GM12891 (cell line): ENCODE data around the gene SERINC5.

Experiments used
- PAX5 ChIP-seq: IDR thresholded peaks from 2 replicates; pipeline ENCODE4 v1.6.1; 2011; ENCODE audit warnings: low read length, moderate library complexity, mild to moderate bottlenecking; ENCODE audit not compliant: insufficient read depth, severe bottlenecking
- POLR2A ChIP-seq: IDR thresholded peaks from 2 replicates; pipeline ENCODE4 v1.6.1; 2011; ENCODE audit warnings: low read depth, low read length, control low read depth
- POLR2AphosphoS5 ChIP-seq: IDR thresholded peaks from 2 replicates; pipeline ENCODE4 v1.6.1; 2011; ENCODE audit warnings: low read depth, low read length, control low read depth
- SPI1 ChIP-seq: IDR thresholded peaks from 2 replicates; pipeline ENCODE4 v1.6.1; 2011; ENCODE audit warnings: low read depth, low read length, control low read depth
- TAF1 ChIP-seq: IDR thresholded peaks from 2 replicates; pipeline ENCODE4 v1.6.1; 2011; ENCODE audit warnings: low read depth, low read length, control low read depth

DNA sequence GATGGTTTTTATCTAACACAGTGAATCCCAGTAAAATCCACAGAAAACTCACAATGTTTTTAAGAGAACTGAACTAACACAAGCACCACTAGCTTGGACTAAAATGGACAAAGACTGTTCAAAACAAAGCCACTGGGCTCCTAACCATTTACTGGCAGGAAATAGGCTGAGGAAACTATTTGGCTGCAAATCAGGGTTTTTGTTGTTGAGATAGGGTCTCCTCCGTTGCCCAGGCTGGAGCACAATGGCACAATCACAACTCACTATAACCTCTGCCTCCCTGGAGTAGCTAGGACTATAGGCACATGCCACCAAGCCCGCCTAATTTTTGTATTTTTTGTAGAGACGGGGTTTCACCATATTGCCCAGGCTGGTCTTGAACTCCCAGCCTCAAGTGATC lies 121.0 kb downstream of the SERINC5 start:
- TF ChIP-seq TAF1, result no peak
- TF ChIP-seq POLR2A, result no peak
- TF ChIP-seq POLR2AphosphoS5, result no peak
- no peak for TF ChIP-seq SPI1
- TF ChIP-seq PAX5, result no peak
